ENCODE data around the gene CRELD2.

The CRELD2 gene

GRCh38 chr22:49913446-49913845, 5.0 kb upstream of the CRELD2 start:
- DNase-seq: no peak

- DNase-seq: no peak
These were observed 4.2 kb upstream of the CRELD2 start for GRCh38 chr22:49914256-49914655.

GRCh38 chr22:49915610-49916009, 2.8 kb upstream of the CRELD2 start:
- DNase-seq: no peak

- DNase-seq: peak in 1 of 2 donors; percentile 16
These were observed 1.6 kb upstream of the CRELD2 start for GRCh38 chr22:49916831-49917230.

GRCh38 chr22:49918911-49919881, 762 bp downstream of the CRELD2 start:
- DNase-seq: no peak

- no peak for DNase-seq
These were observed 2.4 kb downstream of the CRELD2 start for GRCh38 chr22:49920859-49921258.

GRCh38 chr22:49921508-49922278, 3.3 kb downstream of the CRELD2 start:
- no peak for DNase-seq

- DNase-seq: no peak
These were observed 4.0 kb downstream of the CRELD2 start for GRCh38 chr22:49922484-49922883.

- DNase-seq: no peak
These were observed 4.5 kb downstream of the CRELD2 start for GRCh38 chr22:49922926-49923325.

- DNase-seq: peak; percentile 37 to 57
These were observed 5.0 kb downstream of the CRELD2 start for GRCh38 chr22:49923445-49923844.

- DNase-seq: no peak
These were observed 5.8 kb downstream of the CRELD2 start for GRCh38 chr22:49924113-49924833.

- peak; percentile 86 to 89 for DNase-seq
These were observed 7.2 kb downstream of the CRELD2 start for GRCh38 chr22:49925525-49926128.

GRCh38 chr22:49926916-49927315, 8.5 kb downstream of the CRELD2 start:
- DNase-seq: no peak

GRCh38 chr22:49927483-49928184, 9.2 kb downstream of the CRELD2 start:
- DNase-seq: no peak

GRCh38 chr22:49928185-49928495, 9.7 kb downstream of the CRELD2 start:
- no peak for DNase-seq

- DNase-seq: no peak
These were observed 10.2 kb downstream of the CRELD2 start for GRCh38 chr22:49928555-49929210.

- peak; percentile 79 to 81 for DNase-seq
These were observed 11.0 kb downstream of the CRELD2 start for GRCh38 chr22:49929211-49929979.

- no peak for DNase-seq
These were observed 11.7 kb downstream of the CRELD2 start for GRCh38 chr22:49929994-49930575.

GRCh38 chr22:49930596-49931412, 12.4 kb downstream of the CRELD2 start:
- DNase-seq: peak; percentile 63 to 80

All from CD4-positive, alpha-beta T cell treated with Interleukin-1 beta for 1 hour (primary cell).